Activated naive CD4-positive, alpha-beta T cell treated with anti-CD3 and anti-CD28 coated beads, Interleukin-2, amount 50 U/mL, for 24 hours (primary cell): ENCODE results near the gene PTGES2.
A peak's percentile ranks its signal among the peaks of the same experiment; 100 is the strongest.

Experiments
- H3K27ac Mint-ChIP-seq: one replicate; pipeline ENCODE4 v1.8.0; 2021; ENCODE audit warnings: mild to moderate bottlenecking, mixed read lengths
- H3K27me3 Mint-ChIP-seq: one replicate; pipeline ENCODE4 v1.8.0; 2021; ENCODE audit warnings: mixed read lengths
- H3K36me3 Mint-ChIP-seq: one replicate; pipeline ENCODE4 v1.8.0; 2021; ENCODE audit warnings: mixed read lengths
- H3K4me1 Mint-ChIP-seq: one replicate; pipeline ENCODE4 v1.8.0; 2021; ENCODE audit warnings: mixed read lengths
- H3K4me3 Mint-ChIP-seq: one replicate; pipeline ENCODE4 v1.8.0; 2021; ENCODE audit warnings: mild to moderate bottlenecking, mixed read lengths
- H3K9me3 Mint-ChIP-seq: one replicate; pipeline ENCODE4 v1.8.0; 2021; ENCODE audit warnings: mixed read lengths

PTGES2 gene

DNA sequence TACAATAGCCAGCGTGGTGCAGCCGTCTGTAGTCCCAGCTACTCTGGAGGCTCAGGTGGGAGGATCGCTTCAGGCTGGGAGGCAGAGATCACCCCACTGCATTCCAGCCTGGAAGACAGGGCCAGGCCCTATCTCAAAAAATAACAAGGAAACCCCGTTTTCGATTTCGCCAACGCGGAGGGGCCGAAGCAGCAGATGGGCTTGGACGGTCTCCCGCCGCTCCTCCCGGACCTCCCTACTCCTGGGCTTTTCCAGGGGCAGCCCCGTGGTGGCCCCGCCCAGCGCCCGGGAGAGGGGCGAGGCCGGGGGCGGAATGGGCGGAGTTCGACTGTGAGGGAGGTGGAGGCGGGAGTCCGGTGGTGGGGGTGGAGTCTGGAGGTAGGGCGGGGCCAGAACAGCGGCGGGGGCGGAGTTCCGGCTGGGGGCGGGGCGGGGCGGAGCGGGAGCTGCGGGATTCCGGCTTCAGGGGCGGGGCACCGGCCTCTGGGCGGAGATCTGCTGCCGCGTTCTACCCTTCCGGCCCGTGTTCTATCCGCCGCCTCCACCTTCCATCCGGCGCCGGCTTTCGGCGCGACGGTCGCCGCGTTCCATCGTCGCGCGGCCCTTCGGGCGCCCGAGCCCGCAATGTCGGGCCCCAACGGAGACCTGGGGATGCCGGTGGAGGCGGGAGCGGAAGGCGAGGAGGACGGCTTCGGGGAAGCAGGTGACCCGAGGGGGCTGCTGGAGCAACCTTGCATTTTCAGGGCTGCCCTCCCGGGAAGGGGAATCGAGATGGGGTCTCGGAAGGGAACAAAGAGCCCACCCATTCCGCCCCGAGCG is 32.5 kb upstream of the PTGES2 start, which contains the start of gene BBLN:
TSS of gene BBLN (plus strand) at position 482 of the 819 bp plus-strand sequence. CDS start at position 625, 143 bp downstream.
- Mint-ChIP-seq H3K27me3 (no peaks in the 10 kb centered on the region), H3K4me3 (peak within 1 kb of the TSS; percentile 80), H3K36me3 (peaks cover 2% of the 10 kb centered on the region), H3K4me1 (peaks cover 21% of the 10 kb centered on the region), H3K27ac (peak within 1 kb of the TSS; percentile 88), H3K9me3 (no peaks in the 10 kb centered on the region)

DNA sequence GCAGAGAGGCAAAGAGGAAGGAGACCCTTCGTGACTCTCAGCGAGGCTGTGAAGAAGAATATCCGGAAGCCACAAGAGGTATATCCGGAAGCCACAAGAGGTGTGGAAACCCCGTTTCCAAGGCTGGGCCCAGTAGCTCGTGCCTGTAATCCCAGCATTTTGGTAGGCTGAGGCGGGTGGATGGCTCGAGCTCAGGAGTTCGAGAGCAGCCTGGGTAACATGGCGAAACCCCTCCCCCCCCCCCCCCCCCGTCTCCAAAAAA is 31.9 kb upstream of the PTGES2 start:
- Mint-ChIP-seq H3K27me3 (no peaks in the 10 kb centered on the region), H3K4me3 (peak overlapping the region; percentile 79), H3K9me3 (no peaks in the 10 kb centered on the region), H3K4me1 (peaks cover 21% of the 10 kb centered on the region), H3K27ac (peak overlapping the region; percentile 88), H3K36me3 (peaks cover 2% of the 10 kb centered on the region)

DNA sequence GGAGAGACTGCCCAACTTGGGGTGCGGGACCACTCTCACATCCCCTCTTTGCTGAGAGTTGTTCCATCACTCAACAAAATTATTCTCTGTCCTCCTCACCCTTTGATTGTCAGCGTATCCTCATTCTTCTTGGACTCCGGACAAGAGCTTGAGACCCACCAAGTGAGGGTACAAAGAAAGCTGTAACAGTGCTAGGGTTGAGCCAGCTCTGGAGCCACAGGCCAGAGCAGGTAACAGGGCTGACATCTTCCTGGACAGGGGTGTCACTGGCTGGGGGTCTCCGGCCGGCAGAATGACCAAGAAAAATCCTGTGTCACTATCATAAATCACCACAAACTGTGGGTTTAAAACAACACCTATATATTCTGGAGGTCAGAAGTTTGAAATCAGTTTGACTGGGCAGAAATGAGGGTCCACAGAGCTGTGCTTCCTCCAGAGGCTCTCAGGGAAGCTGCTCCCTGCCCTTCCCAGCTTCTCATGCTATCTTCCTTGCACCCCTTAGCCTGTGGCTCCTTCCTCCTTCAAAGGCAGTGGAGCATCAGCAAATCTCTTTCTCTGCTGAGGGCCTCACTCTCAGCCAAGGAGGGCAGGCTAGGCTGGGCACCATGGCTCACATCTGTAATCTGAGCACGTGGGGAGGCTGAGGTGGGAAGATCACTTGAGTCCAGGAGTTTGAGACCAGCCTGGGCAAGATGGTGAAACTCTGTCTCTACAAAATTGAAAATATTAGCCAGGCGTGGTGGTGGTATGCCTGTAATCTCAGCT is 28.4 kb upstream of the PTGES2 start:
- H3K4me3 Mint-ChIP-seq, result no peak overlapping the region
- peaks cover 6% of the 10 kb centered on the region for H3K4me1 Mint-ChIP-seq
- H3K27me3 Mint-ChIP-seq, result no peaks in the 10 kb centered on the region
- no peak overlapping the region for H3K27ac Mint-ChIP-seq
- H3K9me3 Mint-ChIP-seq, result no peaks in the 10 kb centered on the region
- no peaks in the 10 kb centered on the region for H3K36me3 Mint-ChIP-seq

- no peaks in the 10 kb centered on the region for H3K9me3 Mint-ChIP-seq
- no peak overlapping the region for H3K4me3 Mint-ChIP-seq
- no peak overlapping the region for H3K27ac Mint-ChIP-seq
- peaks cover under 1% of the 10 kb centered on the region for H3K4me1 Mint-ChIP-seq
- H3K36me3 Mint-ChIP-seq, result no peaks in the 10 kb centered on the region
- no peaks in the 10 kb centered on the region for H3K27me3 Mint-ChIP-seq
Observed at GRCh38 chr9:128153947-128154695, 26.6 kb upstream of the PTGES2 start.

- Mint-ChIP-seq H3K27me3 (no peaks in the 10 kb centered on the region), H3K4me3 (no peak overlapping the region), H3K9me3 (no peaks in the 10 kb centered on the region), H3K4me1 (no peaks in the 10 kb centered on the region), H3K36me3 (no peaks in the 10 kb centered on the region), H3K27ac (no peak overlapping the region)
Observed at GRCh38 chr9:128153060-128153946, 25.8 kb upstream of the PTGES2 start.

DNA sequence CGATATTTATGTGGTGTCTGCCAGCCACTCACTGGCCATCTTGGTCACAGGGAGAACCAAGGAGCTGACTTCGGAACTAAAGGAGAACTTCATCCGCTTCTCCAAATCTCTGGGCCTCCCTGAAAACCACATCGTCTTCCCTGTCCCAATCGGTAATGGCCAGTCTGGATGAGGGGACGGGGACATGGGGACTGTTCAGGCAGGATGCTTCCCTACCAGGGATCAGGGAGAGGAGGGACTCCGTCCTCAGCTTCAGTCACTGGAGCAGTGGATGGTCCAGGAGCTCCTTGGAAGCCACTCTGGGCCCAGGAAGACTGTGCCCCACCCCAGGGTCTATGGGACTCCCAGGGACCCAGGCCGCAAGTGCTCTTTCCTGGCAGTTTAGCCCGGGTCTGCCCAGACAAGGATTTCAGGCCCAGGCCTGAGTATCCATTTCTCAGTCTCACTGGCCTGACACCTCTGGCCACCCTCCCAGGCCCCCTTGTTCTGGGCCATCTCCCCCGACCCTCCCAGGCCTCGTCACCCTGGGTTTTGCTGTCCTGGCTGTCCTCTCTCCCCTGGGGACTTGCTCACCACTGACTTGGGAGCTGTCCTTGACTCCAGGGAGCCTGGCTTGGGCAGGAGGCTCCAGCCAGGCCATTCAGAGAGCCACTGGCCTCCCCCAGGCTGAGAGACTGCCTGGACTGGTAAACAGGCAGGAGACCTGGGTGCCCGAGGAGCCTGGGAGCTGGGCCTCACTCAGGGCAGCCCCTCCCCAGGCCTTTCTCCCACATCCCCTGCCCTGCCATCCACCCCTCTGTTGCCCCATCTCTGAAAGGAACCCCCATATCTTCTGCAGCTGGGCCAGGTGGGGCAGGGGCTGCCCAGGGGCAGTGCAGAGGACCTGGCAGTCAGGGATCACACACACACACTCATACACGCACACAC is 24.9 kb upstream of the PTGES2 start:
- H3K4me3 Mint-ChIP-seq, result no peak overlapping the region
- no peak overlapping the region for H3K27ac Mint-ChIP-seq

DNA sequence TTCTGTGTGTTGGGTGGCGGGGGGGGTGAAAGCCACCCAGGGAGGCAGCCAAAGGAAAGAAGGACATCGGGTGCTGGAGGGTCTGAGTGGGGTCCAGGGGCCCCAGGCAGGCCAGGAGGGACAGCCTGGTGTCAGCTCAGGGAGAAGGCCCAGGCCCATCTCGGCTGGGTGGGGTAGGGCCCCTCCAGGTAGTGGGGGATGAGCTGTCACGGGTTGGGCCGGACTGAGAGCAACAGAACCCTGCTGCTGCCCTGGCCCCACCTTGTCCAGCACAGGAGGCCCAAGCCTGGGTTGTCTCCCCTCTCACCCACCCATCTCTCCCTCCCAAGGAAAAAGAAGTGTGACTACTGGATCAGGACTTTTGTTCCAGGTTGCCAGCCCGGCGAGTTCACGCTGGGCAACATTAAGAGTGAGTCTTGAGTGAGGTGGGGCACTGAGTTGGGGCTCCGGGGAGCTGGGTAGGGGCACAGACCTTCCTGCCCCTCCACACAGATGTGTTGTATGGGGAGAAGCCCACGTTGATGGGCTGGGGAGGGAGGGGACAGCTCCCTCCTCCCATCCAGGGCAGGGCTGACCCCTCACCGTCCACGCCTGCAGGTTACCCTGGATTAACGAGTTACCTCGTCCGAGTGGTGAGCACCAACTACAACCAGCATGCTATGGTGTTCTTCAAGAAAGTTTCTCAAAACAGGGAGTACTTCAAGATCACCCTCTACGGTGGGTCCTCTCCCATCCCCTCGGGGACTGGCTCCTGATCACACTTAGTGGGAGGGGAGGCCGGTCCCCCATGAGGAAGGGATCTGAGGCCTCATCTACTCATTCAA is 24.0 kb upstream of the PTGES2 start:
- Mint-ChIP-seq H3K9me3 (no peaks in the 10 kb centered on the region), H3K4me1 (no peaks in the 10 kb centered on the region), H3K36me3 (no peaks in the 10 kb centered on the region), H3K27me3 (no peaks in the 10 kb centered on the region), H3K27ac (no peak overlapping the region), H3K4me3 (no peak overlapping the region)

More for the DNA sequence above, 24.9 kb upstream of the PTGES2 start:
- no peaks in the 10 kb centered on the region for H3K36me3 Mint-ChIP-seq
- no peaks in the 10 kb centered on the region for H3K9me3 Mint-ChIP-seq
- no peaks in the 10 kb centered on the region for H3K4me1 Mint-ChIP-seq
- H3K27me3 Mint-ChIP-seq, result no peaks in the 10 kb centered on the region

- H3K27ac Mint-ChIP-seq, result no peak overlapping the region
- no peaks in the 10 kb centered on the region for H3K36me3 Mint-ChIP-seq
- no peaks in the 10 kb centered on the region for H3K9me3 Mint-ChIP-seq
- no peaks in the 10 kb centered on the region for H3K27me3 Mint-ChIP-seq
- no peaks in the 10 kb centered on the region for H3K4me1 Mint-ChIP-seq
- no peak overlapping the region for H3K4me3 Mint-ChIP-seq
Observed at GRCh38 chr9:128150594-128151308, 23.2 kb upstream of the PTGES2 start.

- no peaks in the 10 kb centered on the region for H3K4me1 Mint-ChIP-seq
- no peak overlapping the region for H3K4me3 Mint-ChIP-seq
- no peak overlapping the region for H3K27ac Mint-ChIP-seq
- no peaks in the 10 kb centered on the region for H3K9me3 Mint-ChIP-seq
- no peaks in the 10 kb centered on the region for H3K27me3 Mint-ChIP-seq
- no peaks in the 10 kb centered on the region for H3K36me3 Mint-ChIP-seq
Observed at GRCh38 chr9:128149951-128150593, 22.5 kb upstream of the PTGES2 start.

- H3K4me1 Mint-ChIP-seq, result no peaks in the 10 kb centered on the region
- H3K27ac Mint-ChIP-seq, result no peak within 1 kb of the TSS
- H3K27me3 Mint-ChIP-seq, result no peaks in the 10 kb centered on the region
- no peak within 1 kb of the TSS for H3K4me3 Mint-ChIP-seq
- no peaks in the 10 kb centered on the region for H3K36me3 Mint-ChIP-seq
- H3K9me3 Mint-ChIP-seq, result no peaks in the 10 kb centered on the region
Observed at GRCh38 chr9:128149001-128149701, 21.6 kb upstream of the PTGES2 start, which contains the start of gene LCN2. Gene LCN2, plus strand, starts transcription at chr9:128149453. Its CDS starts 73 bp downstream, at chr9:128149526.

DNA sequence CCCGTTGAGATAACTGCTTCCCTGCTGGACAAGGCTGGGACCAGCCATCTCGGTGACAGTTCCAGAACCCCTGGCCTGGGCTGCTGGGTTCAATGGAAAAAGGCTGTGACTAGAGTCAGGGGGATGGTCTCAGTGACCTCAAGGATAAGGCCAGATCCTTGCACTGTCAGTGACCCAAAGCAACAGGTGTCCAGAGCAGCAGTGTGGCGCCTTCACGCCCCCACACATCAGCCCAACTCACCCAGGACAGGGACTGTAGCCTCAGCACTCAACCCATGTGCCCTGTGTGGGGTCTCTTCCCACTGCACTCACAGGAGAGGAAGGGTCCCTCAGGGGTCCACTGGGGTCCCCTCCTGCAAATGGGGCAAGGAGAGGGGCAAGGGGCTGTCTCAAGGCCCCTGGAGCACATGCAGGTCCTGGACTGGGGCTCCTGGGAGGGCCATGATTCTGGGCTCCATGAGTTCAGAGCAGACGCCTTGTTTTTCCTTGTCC is 21.0 kb upstream of the PTGES2 start:
- no peaks in the 10 kb centered on the region for H3K36me3 Mint-ChIP-seq
- H3K27ac Mint-ChIP-seq, result no peak overlapping the region
- H3K9me3 Mint-ChIP-seq, result no peaks in the 10 kb centered on the region
- peaks cover 2% of the 10 kb centered on the region for H3K4me1 Mint-ChIP-seq
- no peaks in the 10 kb centered on the region for H3K27me3 Mint-ChIP-seq
- H3K4me3 Mint-ChIP-seq, result no peak overlapping the region

GRCh38 chr9:128146591-128147120 is 19.1 kb upstream of the PTGES2 start:
- H3K4me1 Mint-ChIP-seq, result peaks cover 15% of the 10 kb centered on the region
- H3K9me3 Mint-ChIP-seq, result no peaks in the 10 kb centered on the region
- H3K27me3 Mint-ChIP-seq, result no peaks in the 10 kb centered on the region
- no peak overlapping the region for H3K4me3 Mint-ChIP-seq
- H3K36me3 Mint-ChIP-seq, result no peaks in the 10 kb centered on the region
- no peak overlapping the region for H3K27ac Mint-ChIP-seq
